ENCODE data around the gene MESP1.

Gene MESP1

GRCh38 chr15:89776274-89777072 is 25.4 kb upstream of the MESP1 start, which contains the start of gene MESP2:
MESP2 (plus strand) TSS chr15:89776332; CDS start chr15:89776358, 26 bp downstream.
- H4K91ac ChIP-seq (ENCODE audit: low read depth, low read length, poor library complexity): no peak within 1 kb of the TSS
- peak within 1 kb of the TSS; percentile 82 for H3K14ac ChIP-seq (ENCODE audit: low read length)
- no peaks in the 10 kb centered on the region for H3K79me1 ChIP-seq (ENCODE audit: low read depth, low read length)
- no peak within 1 kb of the TSS for H3K27ac ChIP-seq (replicated peaks; ENCODE audit: low read length)
- H3K4me2 ChIP-seq (ENCODE audit: insufficient read depth, low read length, poor library complexity, severe bottlenecking): peak within 1 kb of the TSS; percentile 83
- H2BK15ac ChIP-seq (ENCODE audit: low read length): no peak within 1 kb of the TSS
- peak within 1 kb of the TSS; percentile 84 for H2BK12ac ChIP-seq (ENCODE audit: low read length)
- peak within 1 kb of the TSS; percentile 95 for H2AFZ ChIP-seq (ENCODE audit: low read length)
- no CpG with 5 or more reads among the region's 82 CpGs for WGBS, 2 donors (ENCODE audit: extremely low coverage in 2 of 2, insufficient read length in 2 of 2, insufficient replicate concordance in 1 of 2)
- H3K36me3 ChIP-seq (replicated peaks in 1 of 2; ENCODE audit: control insufficient read depth in 2 of 2, insufficient read depth in 2 of 2, low read length in 2 of 2): no peaks in the 10 kb centered on the region
- H3K4me3 ChIP-seq (ENCODE audit: low read length in 2 of 2): peak within 1 kb of the TSS; percentile 33 to 73
- peak within 1 kb of the TSS; percentile 97 for H3K18ac ChIP-seq (ENCODE audit: low read length)
- H4K8ac ChIP-seq (ENCODE audit: low read depth, low read length): peak within 1 kb of the TSS; percentile 43
- peak; percentile 77 for DNase-seq (ENCODE audit: low spot score)
- no peaks in the 10 kb centered on the region for H3K9me3 ChIP-seq (replicated peaks in 1 of 2; ENCODE audit: control insufficient read depth in 2 of 2, insufficient read depth in 1 of 2, low read depth in 1 of 2, low read length in 2 of 2)
- peaks cover 7 to 31% (median 16%) of the 10 kb centered on the region in 3 experiments for H3K27me3 ChIP-seq (ENCODE audit: control insufficient read depth in 3 of 3, insufficient read depth in 3 of 3, low read depth in 1 of 3, low read length in 3 of 3)
- H3K4me1 ChIP-seq (ENCODE audit: control insufficient read depth in 2 of 2, insufficient read depth in 1 of 2, low read depth in 1 of 2, low read length in 2 of 2): no peaks in the 10 kb centered on the region
- peak within 1 kb of the TSS; percentile 86 for H2AK5ac ChIP-seq (ENCODE audit: low read depth, low read length)
- peak within 1 kb of the TSS; percentile 81 for H2BK120ac ChIP-seq (ENCODE audit: low read depth, low read length)
- H3K23ac ChIP-seq (ENCODE audit: low read depth, low read length, poor library complexity): peak within 1 kb of the TSS; percentile 96
- peak within 1 kb of the TSS; percentile 3 for H3K4ac ChIP-seq (ENCODE audit: low read length)
- no peak within 1 kb of the TSS for H2BK5ac ChIP-seq (ENCODE audit: low read length)
- H3K9ac ChIP-seq (ENCODE audit: low read depth, low read length, poor library complexity): peak within 1 kb of the TSS; percentile 90

DNA sequence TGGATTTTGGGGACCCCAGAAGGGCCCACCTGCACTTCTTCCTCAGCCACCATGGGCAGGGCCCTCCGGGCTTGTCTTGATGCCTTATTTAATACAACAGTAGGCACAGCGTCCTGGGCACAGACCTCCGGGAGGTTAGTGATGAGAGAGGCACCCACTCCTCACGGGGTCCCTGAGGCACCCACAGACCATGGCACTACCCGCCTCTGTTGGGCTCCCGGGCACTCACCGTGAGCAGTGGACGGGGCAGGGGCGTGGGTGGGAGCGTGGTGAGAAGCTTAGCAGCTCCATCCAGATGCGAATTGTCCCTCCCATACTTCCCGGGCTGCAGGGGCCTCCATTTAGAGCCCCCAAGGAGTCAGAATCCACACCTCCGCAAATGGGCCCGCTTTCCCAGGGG is 24.8 kb upstream of the MESP1 start:
- H3K4me1 ChIP-seq (ENCODE audit: control insufficient read depth in 2 of 2, insufficient read depth in 1 of 2, low read depth in 1 of 2, low read length in 2 of 2): no peaks in the 10 kb centered on the region
- no peak overlapping the region for H4K8ac ChIP-seq (ENCODE audit: low read depth, low read length)
- H3K27me3 ChIP-seq (ENCODE audit: control insufficient read depth in 3 of 3, insufficient read depth in 3 of 3, low read depth in 1 of 3, low read length in 3 of 3): peaks cover 7 to 28% (median 16%) of the 10 kb centered on the region in 3 experiments
- H2BK12ac ChIP-seq (ENCODE audit: low read length): no peak overlapping the region
- no peak overlapping the region for H3K14ac ChIP-seq (ENCODE audit: low read length)
- peak overlapping the region; percentile 95 for H2AFZ ChIP-seq (ENCODE audit: low read length)
- H3K27ac ChIP-seq (replicated peaks; ENCODE audit: low read length): no peak overlapping the region
- no peak overlapping the region for H3K9ac ChIP-seq (ENCODE audit: low read depth, low read length, poor library complexity)
- H3K4ac ChIP-seq (ENCODE audit: low read length): no peak overlapping the region
- H3K23ac ChIP-seq (ENCODE audit: low read depth, low read length, poor library complexity): peak overlapping the region; percentile 96
- H3K79me1 ChIP-seq (ENCODE audit: low read depth, low read length): no peaks in the 10 kb centered on the region
- H2BK15ac ChIP-seq (ENCODE audit: low read length): no peak overlapping the region
- H3K9me3 ChIP-seq (replicated peaks in 1 of 2; ENCODE audit: control insufficient read depth in 2 of 2, insufficient read depth in 1 of 2, low read depth in 1 of 2, low read length in 2 of 2): no peaks in the 10 kb centered on the region
- H3K4me2 ChIP-seq (ENCODE audit: insufficient read depth, low read length, poor library complexity, severe bottlenecking): peak overlapping the region; percentile 83
- peak overlapping the region; percentile 81 for H2BK120ac ChIP-seq (ENCODE audit: low read depth, low read length)
- H4K91ac ChIP-seq (ENCODE audit: low read depth, low read length, poor library complexity): no peak overlapping the region
- H3K18ac ChIP-seq (ENCODE audit: low read length): peak overlapping the region; percentile 44
- H2AK5ac ChIP-seq (ENCODE audit: low read depth, low read length): peak overlapping the region; percentile 86
- DNase-seq (ENCODE audit: low spot score): no peak
- H3K36me3 ChIP-seq (replicated peaks in 1 of 2; ENCODE audit: control insufficient read depth in 2 of 2, insufficient read depth in 2 of 2, low read length in 2 of 2): no peaks in the 10 kb centered on the region
- H2BK5ac ChIP-seq (ENCODE audit: low read length): no peak overlapping the region
- H3K4me3 ChIP-seq (ENCODE audit: low read length in 2 of 2): peak overlapping the region in 1 of 2 donors; percentile 11
- no CpG with 5 or more reads among the region's 14 CpGs for WGBS, 2 donors (ENCODE audit: extremely low coverage in 2 of 2, insufficient read length in 2 of 2, insufficient replicate concordance in 1 of 2)

DNA sequence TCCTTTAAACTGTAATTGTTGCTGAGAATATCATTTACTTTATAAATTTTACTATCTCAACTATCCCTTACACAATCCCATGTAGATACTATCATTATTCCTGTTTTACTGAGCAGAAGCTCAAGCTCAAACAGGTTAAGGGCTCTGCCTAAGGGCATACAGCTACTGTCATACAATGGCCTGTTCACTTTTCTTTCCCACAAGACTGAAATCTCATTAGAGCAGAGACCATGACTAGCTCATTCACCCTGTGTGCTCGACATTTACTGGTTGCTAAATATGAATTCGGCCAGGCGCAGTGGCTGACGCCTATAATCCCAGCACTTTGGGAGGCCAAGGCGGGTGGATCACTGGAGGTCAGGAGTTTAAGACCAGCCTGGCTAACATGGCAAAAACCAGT is 23.4 kb upstream of the MESP1 start:
- no peak overlapping the region for H2AK5ac ChIP-seq (ENCODE audit: low read depth, low read length)
- no peak overlapping the region for H3K18ac ChIP-seq (ENCODE audit: low read length)
- peaks cover 0 to 1% of the 10 kb centered on the region in 2 donors for H3K9me3 ChIP-seq (replicated peaks in 1 of 2; ENCODE audit: control insufficient read depth in 2 of 2, insufficient read depth in 1 of 2, low read depth in 1 of 2, low read length in 2 of 2)
- H2BK15ac ChIP-seq (ENCODE audit: low read length): no peak overlapping the region
- H2BK12ac ChIP-seq (ENCODE audit: low read length): no peak overlapping the region
- no peak overlapping the region for H2AFZ ChIP-seq (ENCODE audit: low read length)
- no peaks in the 10 kb centered on the region for H3K79me1 ChIP-seq (ENCODE audit: low read depth, low read length)
- no peak overlapping the region for H3K14ac ChIP-seq (ENCODE audit: low read length)
- no peaks in the 10 kb centered on the region for H3K36me3 ChIP-seq (replicated peaks in 1 of 2; ENCODE audit: control insufficient read depth in 2 of 2, insufficient read depth in 2 of 2, low read length in 2 of 2)
- no peak for DNase-seq (ENCODE audit: low spot score)
- no peak overlapping the region for H3K23ac ChIP-seq (ENCODE audit: low read depth, low read length, poor library complexity)
- no peak overlapping the region for H3K4me3 ChIP-seq (ENCODE audit: low read length in 2 of 2)
- no peak overlapping the region for H3K4ac ChIP-seq (ENCODE audit: low read length)
- no CpG with 5 or more reads among the region's 5 CpGs for WGBS, 2 donors (ENCODE audit: extremely low coverage in 2 of 2, insufficient read length in 2 of 2, insufficient replicate concordance in 1 of 2)
- H3K4me1 ChIP-seq (ENCODE audit: control insufficient read depth in 2 of 2, insufficient read depth in 1 of 2, low read depth in 1 of 2, low read length in 2 of 2): no peaks in the 10 kb centered on the region
- H4K91ac ChIP-seq (ENCODE audit: low read depth, low read length, poor library complexity): no peak overlapping the region
- H3K27ac ChIP-seq (replicated peaks; ENCODE audit: low read length): no peak overlapping the region
- H3K9ac ChIP-seq (ENCODE audit: low read depth, low read length, poor library complexity): no peak overlapping the region
- H2BK120ac ChIP-seq (ENCODE audit: low read depth, low read length): no peak overlapping the region
- H3K4me2 ChIP-seq (ENCODE audit: insufficient read depth, low read length, poor library complexity, severe bottlenecking): no peak overlapping the region
- H3K27me3 ChIP-seq (ENCODE audit: control insufficient read depth in 3 of 3, insufficient read depth in 3 of 3, low read depth in 1 of 3, low read length in 3 of 3): peaks cover 7 to 27% (median 16%) of the 10 kb centered on the region in 3 experiments
- no peak overlapping the region for H4K8ac ChIP-seq (ENCODE audit: low read depth, low read length)
- no peak overlapping the region for H2BK5ac ChIP-seq (ENCODE audit: low read length)

DNA sequence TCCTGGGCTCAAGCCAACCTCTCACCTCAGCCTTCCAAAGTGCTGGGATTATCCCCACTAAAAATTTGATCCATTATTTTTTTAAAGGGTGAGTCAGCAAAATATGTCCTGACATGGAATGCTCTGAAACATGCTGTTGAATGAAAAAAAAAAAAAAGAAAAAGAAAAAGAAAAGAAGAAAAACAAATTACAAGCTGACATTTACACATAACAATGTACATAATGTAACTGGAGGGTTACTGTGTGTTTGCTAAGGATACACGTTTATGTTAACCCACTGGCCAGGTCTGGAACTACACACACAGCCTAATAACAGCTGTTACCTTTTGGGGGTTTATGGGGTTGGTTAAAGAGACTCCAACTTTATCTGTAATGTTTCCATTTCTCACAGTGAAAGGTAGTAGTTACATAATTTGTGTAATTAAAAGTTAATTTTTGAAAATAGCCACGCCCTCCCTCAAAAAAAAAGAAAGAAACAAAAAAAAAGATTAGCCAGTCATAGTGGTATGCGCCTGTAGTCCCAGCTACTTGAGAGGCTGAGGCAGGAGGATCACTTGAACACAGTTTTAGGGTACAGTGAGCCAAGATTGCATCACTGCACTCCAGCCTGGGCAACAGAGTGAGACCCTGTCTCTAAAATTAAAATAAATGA is 22.0 kb upstream of the MESP1 start:
- H2BK120ac ChIP-seq (ENCODE audit: low read depth, low read length): no peak overlapping the region
- H3K14ac ChIP-seq (ENCODE audit: low read length): no peak overlapping the region
- peaks cover 0 to 1% of the 10 kb centered on the region in 2 donors for H3K9me3 ChIP-seq (replicated peaks in 1 of 2; ENCODE audit: control insufficient read depth in 2 of 2, insufficient read depth in 1 of 2, low read depth in 1 of 2, low read length in 2 of 2)
- peaks cover 7 to 24% (median 13%) of the 10 kb centered on the region in 3 experiments for H3K27me3 ChIP-seq (ENCODE audit: control insufficient read depth in 3 of 3, insufficient read depth in 3 of 3, low read depth in 1 of 3, low read length in 3 of 3)
- H4K91ac ChIP-seq (ENCODE audit: low read depth, low read length, poor library complexity): no peak overlapping the region
- H4K8ac ChIP-seq (ENCODE audit: low read depth, low read length): no peak overlapping the region
- H3K4me3 ChIP-seq (ENCODE audit: low read length in 2 of 2): no peak overlapping the region
- no peaks in the 10 kb centered on the region for H3K79me1 ChIP-seq (ENCODE audit: low read depth, low read length)
- no peak overlapping the region for H2BK15ac ChIP-seq (ENCODE audit: low read length)
- H3K23ac ChIP-seq (ENCODE audit: low read depth, low read length, poor library complexity): no peak overlapping the region
- H2BK5ac ChIP-seq (ENCODE audit: low read length): no peak overlapping the region
- H3K4me2 ChIP-seq (ENCODE audit: insufficient read depth, low read length, poor library complexity, severe bottlenecking): no peak overlapping the region
- no peak for DNase-seq (ENCODE audit: low spot score)
- no peak overlapping the region for H2AFZ ChIP-seq (ENCODE audit: low read length)
- no peak overlapping the region for H3K27ac ChIP-seq (replicated peaks; ENCODE audit: low read length)
- H3K36me3 ChIP-seq (replicated peaks in 1 of 2; ENCODE audit: control insufficient read depth in 2 of 2, insufficient read depth in 2 of 2, low read length in 2 of 2): no peaks in the 10 kb centered on the region
- no peak overlapping the region for H2BK12ac ChIP-seq (ENCODE audit: low read length)
- H3K4ac ChIP-seq (ENCODE audit: low read length): no peak overlapping the region
- no CpG with 5 or more reads among the region's 3 CpGs for WGBS, 2 donors (ENCODE audit: extremely low coverage in 2 of 2, insufficient read length in 2 of 2, insufficient replicate concordance in 1 of 2)
- no peak overlapping the region for H3K18ac ChIP-seq (ENCODE audit: low read length)
- no peak overlapping the region for H3K9ac ChIP-seq (ENCODE audit: low read depth, low read length, poor library complexity)
- no peak overlapping the region for H2AK5ac ChIP-seq (ENCODE audit: low read depth, low read length)
- H3K4me1 ChIP-seq (ENCODE audit: control insufficient read depth in 2 of 2, insufficient read depth in 1 of 2, low read depth in 1 of 2, low read length in 2 of 2): no peaks in the 10 kb centered on the region
